Measurements from ENCODE around the gene SPATC1L. TPM values are rescaled to one million over a fixed set of nuclear protein-coding genes. Genes with fewer than 3 reads are reported as not detected.

SPATC1L gene
- total RNA-seq, 1 experiment from 2014 or later, result 11.3 TPM

- H3K36me3 Mint-ChIP-seq (ENCODE audit: insufficient read depth, unreplicated experiment), result no peaks in the 10 kb centered on the region
- no peak for TF ChIP-seq CTCF (IDR thresholded peaks at IDR 0.05; ENCODE audit: unreplicated experiment)
- POLR2A ChIA-PET, result no interaction called here
- H3K4me3 Mint-ChIP-seq (ENCODE audit: unreplicated experiment), result no peak overlapping the region
- H3K27ac Mint-ChIP-seq (ENCODE audit: low read depth, unreplicated experiment), result no peak overlapping the region
- BruUV-seq (replicated peaks), result no TSS peak
- intact Hi-C loops (cut with micrococcal nuclease), result no loop called here
- CTCF ChIA-PET, result interaction anchor here (0.6 kb wide), 1 partner anchor 69 kb away, joined by 3 read pairs; no protein-coding TSS in a partner anchor
- peaks cover 11% of the 10 kb centered on the region for H3K4me1 Mint-ChIP-seq (ENCODE audit: insufficient read depth, unreplicated experiment)
- H3K27me3 Mint-ChIP-seq (ENCODE audit: insufficient read depth, unreplicated experiment), result no peaks in the 10 kb centered on the region
- no peak for DNase-seq (ENCODE audit: unreplicated experiment)
- H3K9me3 Mint-ChIP-seq (ENCODE audit: unreplicated experiment), result no peaks in the 10 kb centered on the region
Observed at GRCh38 chr21:46119144-46119636, 65.1 kb downstream of the SPATC1L start.

- intact Hi-C loops (cut with micrococcal nuclease), result no loop called here
- Mint-ChIP-seq H3K36me3 (ENCODE audit: insufficient read depth, unreplicated experiment) (no peaks in the 10 kb centered on the region), H3K9me3 (ENCODE audit: unreplicated experiment) (no peaks in the 10 kb centered on the region), H3K4me3 (ENCODE audit: unreplicated experiment) (no peak overlapping the region), H3K4me1 (ENCODE audit: insufficient read depth, unreplicated experiment) (peaks cover 11% of the 10 kb centered on the region), H3K27ac (ENCODE audit: low read depth, unreplicated experiment) (no peak overlapping the region), H3K27me3 (ENCODE audit: insufficient read depth, unreplicated experiment) (no peaks in the 10 kb centered on the region)
- TF ChIP-seq CTCF (IDR thresholded peaks at IDR 0.05; ENCODE audit: unreplicated experiment), result no peak
- DNase-seq (ENCODE audit: unreplicated experiment), result no peak
- POLR2A ChIA-PET, result no interaction called here
- CTCF ChIA-PET, result interaction anchor here (0.6 to 0.7 kb wide), 2 partner anchors 68 to 85 kb away, joined by 3 read pairs; no protein-coding TSS in a partner anchor
- no TSS peak for BruUV-seq (replicated peaks)
Observed at GRCh38 chr21:46118316-46119143, 65.7 kb downstream of the SPATC1L start.

- no peak overlapping the region for H3K27ac Mint-ChIP-seq (ENCODE audit: low read depth, unreplicated experiment)
- intact Hi-C loops (cut with micrococcal nuclease), result no loop called here
- BruUV-seq (replicated peaks), result no TSS peak
- no peaks in the 10 kb centered on the region for H3K27me3 Mint-ChIP-seq (ENCODE audit: insufficient read depth, unreplicated experiment)
- H3K9me3 Mint-ChIP-seq (ENCODE audit: unreplicated experiment), result no peaks in the 10 kb centered on the region
- ChIA-PET CTCF (interaction anchor here (0.7 to 0.9 kb wide), 4 partner anchors 21 to 139 kb away, joined by 3 to 7 read pairs (median 3); no protein-coding TSS in a partner anchor), POLR2A (no interaction called here)
- peaks cover 11% of the 10 kb centered on the region for H3K4me1 Mint-ChIP-seq (ENCODE audit: insufficient read depth, unreplicated experiment)
- H3K4me3 Mint-ChIP-seq (ENCODE audit: unreplicated experiment), result no peak overlapping the region
- no peak for DNase-seq (ENCODE audit: unreplicated experiment)
- TF ChIP-seq CTCF (IDR thresholded peaks at IDR 0.05; ENCODE audit: unreplicated experiment), result no peak
- H3K36me3 Mint-ChIP-seq (ENCODE audit: insufficient read depth, unreplicated experiment), result no peaks in the 10 kb centered on the region
Observed at GRCh38 chr21:46117586-46118315, 66.5 kb downstream of the SPATC1L start.
